ENCODE measurements around the gene AGL. TPM values are rescaled to one million over a fixed set of nuclear protein-coding genes. Genes with fewer than 3 reads are reported as not detected.
"Not testable (repeated sequence)": the region's sequence is repeated elsewhere in the genome, so short reads cannot be mapped to it uniquely, and the experiment has no call there.

The AGL gene
- total RNA-seq, result 26.4 TPM

DNA sequence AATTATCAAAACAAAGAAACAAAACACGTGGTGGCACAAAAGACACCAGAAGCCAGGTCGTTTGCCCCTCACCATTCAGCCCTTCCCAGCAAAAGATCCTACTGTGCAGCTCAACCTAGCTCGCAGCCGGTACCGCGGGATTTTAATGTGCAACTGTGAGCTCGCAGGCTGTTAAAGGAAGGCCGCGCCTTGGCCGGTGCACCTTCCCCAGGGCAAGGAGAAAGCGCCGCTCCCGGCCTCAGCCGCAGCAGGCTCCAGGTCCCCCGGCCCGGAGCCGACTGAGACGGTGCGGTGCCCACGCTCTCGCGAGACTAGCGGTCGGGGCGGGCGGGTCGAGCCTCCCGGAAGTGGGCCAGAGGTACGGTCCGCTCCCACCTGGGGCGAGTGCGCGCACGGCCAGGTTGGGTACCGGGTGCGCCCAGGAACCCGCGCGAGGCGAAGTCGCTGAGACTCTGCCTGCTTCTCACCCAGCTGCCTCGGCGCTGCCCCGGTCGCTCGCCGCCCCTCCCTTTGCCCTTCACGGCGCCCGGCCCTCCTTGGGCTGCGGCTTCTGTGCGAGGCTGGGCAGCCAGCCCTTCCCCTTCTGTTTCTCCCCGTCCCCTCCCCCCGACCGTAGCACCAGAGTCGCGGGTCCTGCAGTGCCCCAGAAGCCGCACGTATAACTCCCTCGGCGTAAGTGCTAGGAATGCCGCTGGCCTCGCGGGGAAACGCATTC, at the start of gene AGL:
TSS of gene AGL (plus strand) at position 618 of the 715 bp plus-strand sequence. CDS start 682 bp downstream, outside the sequence.
- peak; percentile 90 for DNase-seq (ENCODE audit: low spot score)

DNA sequence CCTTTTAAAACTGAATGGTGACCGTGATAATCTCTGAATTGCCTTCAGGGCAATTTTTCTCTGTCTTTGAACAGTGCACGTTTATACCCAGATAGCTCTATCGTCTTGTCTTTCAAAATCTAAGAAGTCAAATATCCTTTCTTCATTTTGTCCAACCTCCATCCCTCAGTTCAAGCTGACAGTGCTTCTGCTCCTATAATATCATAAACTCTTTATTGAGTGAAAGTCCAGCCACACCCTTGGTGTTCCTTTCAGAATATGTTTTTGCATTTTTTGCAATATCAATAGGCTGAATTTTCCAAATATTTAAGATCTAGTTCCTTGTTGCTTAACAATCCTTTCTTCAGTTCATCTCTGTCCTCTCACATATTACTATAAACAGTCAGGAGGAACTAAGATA, 48.6 kb upstream of the AGL start:
- DNase-seq (ENCODE audit: low spot score), result no peak

DNA sequence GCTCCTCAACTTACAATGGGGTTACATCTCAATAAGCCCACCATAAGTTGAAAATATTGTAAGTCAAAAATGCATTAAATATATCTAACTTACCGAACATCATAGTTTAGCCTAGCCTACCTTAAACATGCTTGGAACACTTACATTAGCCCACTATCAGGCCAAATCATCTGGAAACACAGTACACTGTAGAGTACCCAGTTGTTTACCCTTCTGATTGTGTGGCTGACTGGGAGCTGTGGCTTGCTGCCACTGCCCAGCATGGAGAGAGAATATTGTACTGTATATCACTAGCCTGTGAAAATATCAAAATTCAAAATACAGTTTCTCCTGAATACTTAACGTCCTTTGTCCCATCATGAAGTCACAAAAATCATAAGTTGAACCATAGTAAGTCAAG, 43.3 kb upstream of the AGL start:
- no peak for DNase-seq (ENCODE audit: low spot score)

DNA sequence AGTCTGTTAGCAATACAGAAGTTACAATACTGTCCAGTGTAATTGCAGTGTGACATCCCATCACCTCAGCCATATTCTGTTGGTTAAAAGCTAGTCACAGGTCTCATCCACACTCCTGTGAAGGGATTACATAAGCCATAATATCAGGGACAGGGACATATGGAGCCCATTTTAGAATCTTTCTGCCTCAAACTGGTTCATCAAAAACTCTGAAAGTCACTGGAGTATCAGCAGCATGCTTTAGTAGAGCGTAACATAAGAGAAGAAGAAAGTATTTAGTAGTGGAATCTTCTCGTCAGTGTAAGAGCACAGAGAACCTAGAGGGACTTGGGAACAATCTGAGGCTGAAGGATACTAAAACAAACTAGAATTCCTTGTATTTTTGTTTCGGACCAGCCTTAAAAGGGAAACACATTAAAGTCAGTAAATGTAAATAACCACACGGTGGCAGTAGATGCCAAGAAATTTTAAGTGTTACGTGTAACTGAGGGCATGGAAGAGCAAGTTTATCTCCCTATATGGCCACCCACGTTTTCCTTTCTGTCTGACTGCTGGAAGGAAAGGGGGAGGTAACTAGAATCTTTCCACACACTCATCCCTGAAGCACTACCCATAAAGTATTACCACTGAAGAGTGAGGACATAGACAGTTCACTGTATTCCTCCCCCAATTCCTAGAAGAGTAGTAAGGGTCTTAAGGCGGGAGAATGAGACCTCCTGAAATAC, 41.6 kb upstream of the AGL start:
- DNase-seq (ENCODE audit: low spot score), result peak; percentile 64

DNA sequence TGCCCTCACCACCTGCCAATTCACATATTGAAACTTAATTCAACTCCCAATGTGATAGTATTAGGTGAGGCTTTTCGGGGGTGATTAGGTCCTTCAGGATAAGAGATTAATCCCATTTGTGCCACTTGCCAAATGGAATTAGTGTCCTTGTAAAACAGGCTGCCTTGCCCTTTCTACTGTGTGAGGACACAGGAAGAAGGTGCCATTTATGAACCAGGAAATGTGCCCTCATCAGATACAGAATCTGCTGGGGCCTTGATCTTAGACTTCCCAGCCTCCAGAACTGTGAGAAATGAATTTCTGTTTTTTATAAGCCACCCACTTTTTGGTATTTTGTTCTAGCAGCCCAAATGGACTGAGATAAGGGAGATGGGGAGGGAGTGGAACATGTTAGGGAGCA, 39.1 kb upstream of the AGL start:
- no peak for DNase-seq (ENCODE audit: low spot score)

DNA sequence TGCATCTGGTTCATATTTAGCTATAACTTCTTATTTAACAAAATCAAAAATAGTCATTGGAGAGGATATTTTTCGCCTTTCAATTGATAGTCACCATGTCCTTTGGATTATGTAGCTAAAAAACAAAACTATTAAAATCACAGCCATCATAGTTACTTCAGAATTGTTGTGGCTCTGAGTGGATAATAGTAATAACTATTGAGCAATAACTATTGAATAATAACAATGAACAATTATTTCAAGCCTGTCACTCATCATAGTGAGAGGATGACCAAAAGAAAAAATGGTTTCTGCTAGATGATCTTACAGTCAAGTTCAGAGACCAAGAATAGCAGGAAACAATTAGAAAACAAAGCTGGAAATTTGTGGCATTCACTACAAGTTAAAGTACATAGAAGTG, 38.4 kb upstream of the AGL start:
- no peak for DNase-seq (ENCODE audit: low spot score)

DNA sequence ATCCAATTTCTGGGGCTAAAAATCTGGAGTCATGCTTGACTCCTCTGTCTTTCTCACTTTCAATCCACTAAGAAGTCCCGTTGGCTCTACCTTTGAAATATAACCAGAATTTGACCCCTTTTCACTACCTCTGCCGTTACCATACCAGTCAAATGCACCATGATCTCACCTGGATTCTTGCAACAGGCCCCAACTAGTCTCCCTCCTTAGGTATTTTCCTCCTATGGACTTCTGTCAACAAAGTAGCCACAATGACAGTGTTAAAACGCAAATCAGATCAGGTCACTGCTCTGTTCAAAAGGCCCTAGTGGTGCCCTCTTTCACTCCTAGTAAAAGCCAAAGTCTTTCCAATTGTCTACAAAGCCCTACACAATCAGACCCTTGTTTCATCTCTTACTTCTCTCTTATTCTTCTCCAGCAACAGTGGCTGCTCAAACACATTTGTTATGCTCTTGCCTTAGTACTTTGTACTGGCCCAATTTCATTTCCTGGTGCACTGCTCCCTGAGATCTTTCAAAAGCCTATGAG, 35.7 kb upstream of the AGL start:
- DNase-seq (ENCODE audit: low spot score), result no peak

DNA sequence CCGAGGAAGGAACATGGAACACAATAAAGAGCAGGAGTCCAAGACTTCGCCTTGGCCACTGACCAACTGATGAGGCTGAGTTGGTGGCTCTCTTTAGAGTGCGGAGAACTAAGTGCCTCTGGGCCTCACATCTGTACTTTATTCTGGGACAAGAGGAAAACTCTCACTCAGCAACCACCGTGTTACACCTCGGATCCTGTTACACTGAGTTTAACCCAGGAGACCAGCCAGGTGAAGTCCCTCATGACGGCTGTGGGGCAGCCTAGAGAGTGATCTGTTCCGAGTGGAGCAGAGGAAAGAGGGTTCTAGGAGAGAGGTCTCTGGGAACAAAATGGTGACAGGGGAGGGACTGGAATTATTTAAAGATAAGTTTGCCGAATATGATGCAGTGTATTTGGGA, 33.5 kb upstream of the AGL start:
- no peak for DNase-seq (ENCODE audit: low spot score)

DNA sequence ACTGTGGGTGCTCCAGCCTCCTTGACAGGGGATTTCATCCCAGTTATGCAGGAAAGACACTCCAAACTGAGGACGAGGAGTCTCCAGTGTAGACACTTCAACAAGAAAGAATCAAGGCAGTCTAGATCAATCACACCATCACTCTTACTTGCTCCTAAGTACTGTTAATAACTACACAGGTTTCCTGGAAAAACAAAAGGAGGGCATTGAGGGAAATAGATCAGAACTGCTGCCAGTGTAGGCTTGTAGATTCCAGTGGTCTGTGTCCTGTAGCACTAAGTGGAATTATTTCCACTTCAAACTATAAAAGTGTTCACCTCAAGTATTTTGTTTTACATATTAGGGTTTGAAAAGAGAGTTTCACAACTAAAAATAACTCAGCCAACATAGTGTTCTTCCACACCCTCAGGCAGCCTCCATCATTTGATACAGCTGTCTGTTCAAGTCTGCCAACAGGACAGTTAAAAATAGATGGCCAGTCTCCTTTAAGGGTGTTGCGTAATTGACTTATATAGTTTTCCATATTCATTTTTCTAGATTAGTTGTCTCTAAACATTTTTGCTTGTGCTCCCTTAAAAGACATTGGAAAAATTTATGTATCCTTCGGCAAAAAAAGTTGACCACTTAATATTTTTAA, 32.0 kb upstream of the AGL start:
- DNase-seq (ENCODE audit: low spot score), result no peak

DNA sequence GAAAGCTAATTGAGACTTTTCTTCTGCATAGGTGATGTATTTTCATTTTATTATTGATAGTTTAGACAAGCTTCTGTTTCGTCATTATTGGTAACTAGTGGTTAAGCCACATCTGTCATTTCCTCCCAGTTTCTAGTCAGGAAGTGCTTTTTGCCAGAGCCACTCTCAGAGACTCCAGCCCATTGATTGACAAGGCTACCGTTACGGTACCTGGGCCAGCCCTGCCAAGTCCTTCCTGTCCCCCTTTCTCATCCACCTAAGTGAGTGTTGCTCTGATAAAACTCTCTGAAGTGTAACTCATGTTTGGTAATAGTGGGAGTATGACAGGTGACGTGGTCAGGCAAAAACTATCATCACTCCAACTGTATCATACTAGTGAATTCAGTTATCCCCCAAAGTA, 29.6 kb upstream of the AGL start:
- no peak for DNase-seq (ENCODE audit: low spot score)

DNA sequence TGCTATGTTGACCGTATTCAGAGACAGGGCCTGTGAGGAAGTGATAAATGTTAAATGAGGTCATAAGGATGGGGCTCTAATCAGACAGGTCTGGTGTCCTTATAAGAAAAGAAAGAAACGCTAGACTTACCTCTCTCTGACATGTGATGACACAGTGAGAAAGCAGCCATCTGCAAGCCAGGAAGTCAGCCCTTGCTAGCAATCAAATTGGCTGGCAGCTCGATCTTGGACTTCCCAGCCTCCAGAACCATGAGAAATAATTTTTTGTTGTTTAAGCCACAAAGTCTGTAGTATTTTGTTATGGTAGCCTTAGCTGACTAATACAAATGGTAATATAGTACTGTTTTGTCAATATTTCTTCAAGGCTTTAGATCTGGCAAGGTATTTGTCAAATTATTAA, 25.1 kb upstream of the AGL start:
- DNase-seq (ENCODE audit: low spot score), result no peak

DNA sequence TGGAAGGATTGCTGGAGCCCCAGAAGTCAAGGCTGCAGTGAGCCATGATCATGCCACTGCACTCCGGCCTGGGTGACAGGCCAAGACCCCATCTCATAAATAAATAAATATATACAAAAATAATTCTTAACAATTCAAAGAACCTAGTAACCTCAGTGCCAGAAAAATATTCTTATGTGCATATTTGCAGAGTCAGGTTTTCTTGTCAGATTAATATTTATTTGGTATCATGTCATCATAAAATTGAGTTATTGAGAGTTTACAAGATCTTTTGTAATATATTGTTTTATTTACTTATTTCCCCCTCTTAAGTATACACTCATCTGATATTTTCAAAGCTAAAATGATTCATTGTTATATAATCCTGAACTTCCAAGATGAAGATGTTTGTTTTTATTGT, 24.5 kb upstream of the AGL start:
- no peak for DNase-seq (ENCODE audit: low spot score)

DNA sequence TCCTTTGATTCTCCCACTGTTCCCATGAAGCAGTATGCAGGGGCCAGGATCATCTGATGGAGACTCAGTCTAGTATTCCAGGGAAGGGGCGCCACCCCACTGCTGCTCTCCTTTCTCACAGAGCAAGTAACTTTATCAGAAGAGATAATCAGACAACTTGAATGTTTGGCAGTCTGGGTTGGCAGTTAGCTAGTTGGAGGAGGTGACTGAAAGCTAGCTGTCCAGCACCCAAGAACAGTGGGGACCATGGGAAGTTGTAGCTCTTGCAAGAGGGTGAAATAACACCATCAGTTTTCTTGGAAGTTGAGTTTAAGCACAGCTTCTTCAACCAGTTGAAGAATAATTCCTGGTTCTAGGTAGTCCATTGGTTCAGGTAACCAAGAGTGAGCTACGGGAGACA, 22.2 kb upstream of the AGL start:
- DNase-seq (ENCODE audit: low spot score), result no peak

DNA sequence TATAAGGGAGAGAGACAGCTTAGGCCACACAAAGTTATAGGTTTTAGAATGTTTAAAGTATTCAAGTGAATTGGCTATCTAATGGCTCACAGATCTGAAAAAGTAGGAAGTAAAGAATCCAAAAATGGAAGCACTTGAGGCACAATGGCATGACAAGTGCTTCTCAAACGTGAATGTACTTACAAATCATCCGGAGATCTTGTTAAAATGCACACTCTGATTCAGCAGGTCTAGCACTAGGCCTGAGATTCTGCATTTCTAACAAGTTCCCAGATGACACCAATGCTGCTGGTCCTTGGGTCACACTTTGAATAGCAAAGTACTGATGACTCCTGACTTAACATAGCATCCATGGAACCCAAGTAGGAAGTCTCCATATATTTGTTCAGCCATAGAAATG, 20.9 kb upstream of the AGL start:
- DNase-seq (ENCODE audit: low spot score), result no peak

DNA sequence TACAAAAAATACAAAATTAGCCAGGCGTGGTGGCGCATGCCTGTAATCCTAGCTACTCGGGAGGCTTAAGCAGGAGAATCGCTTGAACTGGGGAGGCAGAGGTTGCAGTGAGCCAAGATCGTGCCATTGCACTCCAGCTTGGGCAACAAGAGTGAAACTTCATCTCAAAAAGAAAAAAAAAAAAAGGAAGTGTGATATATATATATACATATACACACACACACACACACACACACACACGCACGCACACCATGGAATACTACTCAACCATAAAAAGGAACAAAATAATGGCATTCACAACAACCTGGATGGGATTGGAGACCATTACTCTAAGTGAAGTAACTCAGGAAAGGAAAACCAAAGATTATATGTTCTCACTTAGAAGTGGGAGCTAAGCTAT, 16.2 kb upstream of the AGL start:
- not testable (repeated sequence) for DNase-seq (ENCODE audit: low spot score)

DNA sequence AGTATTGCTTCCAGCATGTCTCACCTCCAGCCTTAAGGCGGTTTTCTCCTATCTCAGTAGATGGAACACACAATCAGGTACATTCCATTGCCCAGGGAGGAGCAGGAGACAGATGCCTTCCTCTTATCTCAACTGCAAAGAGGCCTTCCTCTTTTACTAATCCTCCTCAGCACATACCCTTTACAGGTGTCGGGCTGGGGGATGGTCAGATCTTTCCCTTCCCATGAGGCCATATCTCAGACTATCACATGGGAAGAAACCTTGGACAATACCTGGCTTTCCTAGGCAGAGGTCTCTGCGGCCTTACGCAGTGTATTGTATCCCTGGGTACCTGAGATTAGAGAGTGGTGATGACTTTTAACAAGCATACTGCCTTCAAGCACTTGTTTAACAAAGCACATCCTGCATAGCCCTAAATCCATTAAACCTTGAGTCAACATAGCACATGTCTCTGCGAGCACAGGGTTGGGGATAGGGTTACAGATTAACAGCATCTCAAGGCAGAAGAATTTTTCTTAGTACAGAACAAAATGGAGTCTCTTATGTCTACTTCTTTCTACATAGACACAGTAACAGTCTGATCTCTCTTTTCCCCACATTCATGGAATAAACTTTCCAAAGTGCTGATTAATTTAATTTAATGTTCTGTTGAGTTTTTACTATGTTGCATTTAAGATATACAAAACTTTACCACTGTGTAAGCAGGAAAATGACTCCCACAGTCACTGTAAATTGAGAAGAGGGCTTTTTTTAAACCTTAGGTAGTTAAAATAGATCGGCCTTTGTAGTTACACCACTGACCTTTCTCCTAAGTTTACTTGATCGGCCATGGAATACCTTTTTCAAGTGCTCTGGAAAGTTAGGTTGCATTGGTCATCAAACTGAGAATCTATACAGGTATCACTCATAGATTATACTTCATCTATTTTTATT, 13.7 kb upstream of the AGL start:
- DNase-seq (ENCODE audit: low spot score), result not testable (repeated sequence)

DNA sequence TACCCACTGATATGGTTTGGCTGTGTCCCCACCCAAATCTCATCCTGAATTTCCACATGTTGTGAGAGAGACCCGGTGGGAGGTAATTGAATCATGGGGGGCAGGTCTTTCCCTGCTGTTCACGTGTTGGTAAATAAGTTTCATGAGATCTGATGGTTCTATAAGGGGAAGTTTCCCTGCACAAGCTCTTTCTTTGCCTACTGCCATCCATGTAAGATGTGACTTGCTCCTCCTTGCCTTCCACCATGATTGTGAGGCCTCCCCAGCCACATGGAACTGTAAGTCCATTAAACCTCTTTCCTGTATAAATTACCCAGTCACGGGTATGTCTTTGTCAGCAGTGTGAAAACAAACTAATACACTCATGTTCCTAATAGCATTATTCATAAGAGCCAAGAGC, 9.8 kb upstream of the AGL start:
- DNase-seq (ENCODE audit: low spot score), result not testable (repeated sequence)

DNA sequence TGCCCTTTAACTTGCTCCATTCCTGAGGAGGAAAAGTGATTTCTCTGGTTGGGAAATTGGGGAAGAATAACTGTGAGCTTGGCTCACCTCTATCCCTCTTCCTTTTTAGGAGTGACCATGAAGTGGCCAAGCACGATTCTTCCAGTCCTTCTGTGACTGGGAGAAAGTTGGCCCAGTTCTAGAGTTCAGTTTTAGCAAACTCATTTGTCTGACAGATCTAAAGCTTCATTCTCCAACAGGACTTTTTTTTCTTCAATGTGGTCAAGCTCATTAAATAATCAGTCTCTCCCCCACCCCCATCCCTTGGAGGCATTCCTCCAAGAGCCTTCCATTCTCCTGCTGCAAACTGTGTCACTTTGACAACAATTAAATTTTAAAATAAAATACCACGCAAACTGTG, 6.4 kb upstream of the AGL start:
- DNase-seq (ENCODE audit: low spot score), result no peak

DNA sequence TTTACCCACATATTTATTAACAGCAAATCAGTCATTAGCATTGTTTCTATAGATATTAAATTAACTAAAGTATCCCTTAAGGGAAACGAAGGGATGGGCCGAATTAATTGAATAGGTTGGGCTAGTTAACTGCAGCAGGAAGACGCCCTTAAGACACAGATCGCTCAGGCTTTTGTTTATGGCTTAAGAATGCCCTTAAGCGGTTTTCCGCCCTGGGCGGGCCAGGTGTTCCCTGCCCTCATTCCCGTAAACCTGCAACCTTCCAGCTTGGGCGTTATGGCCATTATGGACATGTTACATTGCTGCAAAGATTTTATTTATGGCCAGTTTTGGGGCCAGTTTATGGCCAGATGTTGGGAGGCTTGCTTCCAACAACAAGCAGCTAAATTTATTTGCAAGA, 5.0 kb upstream of the AGL start:
- DNase-seq (ENCODE audit: low spot score), result not testable (repeated sequence)

DNA sequence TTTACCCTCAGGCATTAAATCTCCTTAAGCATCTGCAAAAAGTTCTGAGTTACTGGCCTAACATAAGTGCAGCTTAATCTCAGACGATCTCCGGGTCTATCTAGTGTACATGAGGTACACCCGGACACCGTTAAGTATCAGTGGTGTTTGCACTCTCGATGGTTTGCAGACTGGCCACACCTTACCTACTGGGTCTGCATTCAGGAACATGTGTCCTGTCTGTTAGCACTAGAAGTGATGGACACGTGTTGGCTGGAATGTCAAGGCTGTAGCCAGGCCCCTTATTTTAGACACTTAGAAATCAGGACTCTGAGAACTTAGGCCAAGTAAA, 783 bp upstream of the AGL start:
- no peak for DNase-seq (ENCODE audit: low spot score)

DNA sequence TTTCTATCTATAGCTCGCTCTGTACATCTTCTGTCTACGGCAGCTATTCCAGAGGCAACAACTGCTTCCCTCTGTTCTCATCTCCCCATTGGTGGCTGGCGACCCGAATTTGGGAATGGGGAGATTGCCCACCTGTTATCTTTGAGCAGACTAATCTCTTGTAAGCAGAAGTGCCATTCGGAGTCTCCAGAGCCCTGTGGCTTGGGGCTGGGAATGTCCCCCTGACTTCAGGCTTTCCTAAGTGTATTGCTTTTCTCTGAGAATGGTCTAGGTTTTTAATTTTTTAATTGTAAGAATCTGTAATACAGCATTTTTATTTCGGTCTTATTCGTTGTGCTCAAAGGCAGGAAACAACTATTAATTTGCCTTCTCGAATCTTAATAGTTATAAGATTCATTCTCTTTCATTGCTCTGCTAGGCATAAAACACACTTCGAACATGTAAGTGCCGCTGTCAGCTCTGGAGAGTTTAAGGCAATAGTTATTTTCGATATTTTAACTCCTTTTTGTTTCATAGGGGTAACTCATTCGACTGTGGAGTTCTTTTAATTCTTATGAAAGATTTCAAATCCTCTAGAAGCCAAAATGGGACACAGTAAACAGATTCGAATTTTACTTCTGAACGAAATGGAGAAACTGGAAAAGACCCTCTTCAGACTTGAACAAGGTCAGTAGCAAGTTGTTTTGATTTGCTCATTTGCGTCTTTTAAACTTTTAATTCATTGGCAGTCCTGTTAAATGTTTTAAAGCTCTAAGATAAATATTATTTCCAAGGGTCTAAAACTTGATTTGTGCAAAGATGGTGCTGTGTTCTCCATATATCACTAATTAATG, 514 bp downstream of the AGL start:
- no peak for DNase-seq (ENCODE audit: low spot score)

Measured in ureter (tissue), 1 donor.